Neural cell (in vitro differentiated cells): Measurements from ENCODE around the gene MYADML2.

ENCODE experiments used
- EP300 ChIP-seq: fragments of 450-650 bp; conservative IDR thresholded peaks from 2 replicates; pipeline ENCODE4 v1.6.1; 2014; ENCODE audit warnings: antibody characterized with exemption, mild to moderate bottlenecking, moderate library complexity; ENCODE audit not compliant: poor library complexity, severe bottlenecking
- EZH2 ChIP-seq: fragments of 200-600, 300-800 bp; shearing (Covaris generic), sonication (generic); IDR thresholded peaks from 2 replicates; pipeline ENCODE4 v1.6.1; 2014; ENCODE audit warnings: antibody characterized with exemption, low read length, borderline replicate concordance, mild to moderate bottlenecking; ENCODE audit not compliant: insufficient read depth, poor library complexity, severe bottlenecking
- MXI1 ChIP-seq: fragments of 450-650 bp; conservative IDR thresholded peaks from 2 replicates; pipeline ENCODE4 v1.6.1; 2014; ENCODE audit warnings: antibody characterized with exemption, mild to moderate bottlenecking; ENCODE audit not compliant: poor library complexity, severe bottlenecking
- POLR2AphosphoS5 ChIP-seq: IDR thresholded peaks from 2 replicates; pipeline ENCODE4 v1.6.1; 2012
- RAD21 ChIP-seq: fragments of 450-650 bp; conservative IDR thresholded peaks from 2 replicates; pipeline ENCODE4 v1.6.1; 2014; ENCODE audit warnings: antibody characterized with exemption, mild to moderate bottlenecking, moderate library complexity
- SMC3 ChIP-seq: fragments of 450-650 bp; conservative IDR thresholded peaks from 2 replicates; pipeline ENCODE4 v1.6.1; 2014; ENCODE audit warnings: antibody characterized with exemption, mild to moderate bottlenecking, moderate library complexity; ENCODE audit not compliant: poor library complexity
- TAF1 ChIP-seq: IDR thresholded peaks from 2 replicates; pipeline ENCODE4 v1.6.1; 2012; ENCODE audit warnings: low read depth
- TF ChIP-seq, protein P1 (sequence below): fragments of 450-650 bp; IDR thresholded peaks from 2 replicates; pipeline ENCODE4 v1.5.1; 2014; ENCODE audit warnings: antibody characterized with exemption, mild to moderate bottlenecking, moderate library complexity; ENCODE audit not compliant: poor library complexity, severe bottlenecking
- TF ChIP-seq, protein P2 (sequence below): IDR thresholded peaks from 2 replicates; pipeline ENCODE4 v1.6.1; 2012; ENCODE audit warnings: borderline replicate concordance

GRCh38 chr17:81916234-81917001 lies 30.6 kb downstream of the MYADML2 start:
- TF ChIP-seq EZH2 (no peak), POLR2AphosphoS5 (no peak), EP300 (no peak), SMC3 (no peak), TAF1 (no peak), RAD21 (no peak), MXI1 (no peak)
- TF ChIP-seq, protein P1, sequence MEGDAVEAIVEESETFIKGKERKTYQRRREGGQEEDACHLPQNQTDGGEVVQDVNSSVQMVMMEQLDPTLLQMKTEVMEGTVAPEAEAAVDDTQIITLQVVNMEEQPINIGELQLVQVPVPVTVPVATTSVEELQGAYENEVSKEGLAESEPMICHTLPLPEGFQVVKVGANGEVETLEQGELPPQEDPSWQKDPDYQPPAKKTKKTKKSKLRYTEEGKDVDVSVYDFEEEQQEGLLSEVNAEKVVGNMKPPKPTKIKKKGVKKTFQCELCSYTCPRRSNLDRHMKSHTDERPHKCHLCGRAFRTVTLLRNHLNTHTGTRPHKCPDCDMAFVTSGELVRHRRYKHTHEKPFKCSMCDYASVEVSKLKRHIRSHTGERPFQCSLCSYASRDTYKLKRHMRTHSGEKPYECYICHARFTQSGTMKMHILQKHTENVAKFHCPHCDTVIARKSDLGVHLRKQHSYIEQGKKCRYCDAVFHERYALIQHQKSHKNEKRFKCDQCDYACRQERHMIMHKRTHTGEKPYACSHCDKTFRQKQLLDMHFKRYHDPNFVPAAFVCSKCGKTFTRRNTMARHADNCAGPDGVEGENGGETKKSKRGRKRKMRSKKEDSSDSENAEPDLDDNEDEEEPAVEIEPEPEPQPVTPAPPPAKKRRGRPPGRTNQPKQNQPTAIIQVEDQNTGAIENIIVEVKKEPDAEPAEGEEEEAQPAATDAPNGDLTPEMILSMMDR = no peak
- TF ChIP-seq, protein P2, sequence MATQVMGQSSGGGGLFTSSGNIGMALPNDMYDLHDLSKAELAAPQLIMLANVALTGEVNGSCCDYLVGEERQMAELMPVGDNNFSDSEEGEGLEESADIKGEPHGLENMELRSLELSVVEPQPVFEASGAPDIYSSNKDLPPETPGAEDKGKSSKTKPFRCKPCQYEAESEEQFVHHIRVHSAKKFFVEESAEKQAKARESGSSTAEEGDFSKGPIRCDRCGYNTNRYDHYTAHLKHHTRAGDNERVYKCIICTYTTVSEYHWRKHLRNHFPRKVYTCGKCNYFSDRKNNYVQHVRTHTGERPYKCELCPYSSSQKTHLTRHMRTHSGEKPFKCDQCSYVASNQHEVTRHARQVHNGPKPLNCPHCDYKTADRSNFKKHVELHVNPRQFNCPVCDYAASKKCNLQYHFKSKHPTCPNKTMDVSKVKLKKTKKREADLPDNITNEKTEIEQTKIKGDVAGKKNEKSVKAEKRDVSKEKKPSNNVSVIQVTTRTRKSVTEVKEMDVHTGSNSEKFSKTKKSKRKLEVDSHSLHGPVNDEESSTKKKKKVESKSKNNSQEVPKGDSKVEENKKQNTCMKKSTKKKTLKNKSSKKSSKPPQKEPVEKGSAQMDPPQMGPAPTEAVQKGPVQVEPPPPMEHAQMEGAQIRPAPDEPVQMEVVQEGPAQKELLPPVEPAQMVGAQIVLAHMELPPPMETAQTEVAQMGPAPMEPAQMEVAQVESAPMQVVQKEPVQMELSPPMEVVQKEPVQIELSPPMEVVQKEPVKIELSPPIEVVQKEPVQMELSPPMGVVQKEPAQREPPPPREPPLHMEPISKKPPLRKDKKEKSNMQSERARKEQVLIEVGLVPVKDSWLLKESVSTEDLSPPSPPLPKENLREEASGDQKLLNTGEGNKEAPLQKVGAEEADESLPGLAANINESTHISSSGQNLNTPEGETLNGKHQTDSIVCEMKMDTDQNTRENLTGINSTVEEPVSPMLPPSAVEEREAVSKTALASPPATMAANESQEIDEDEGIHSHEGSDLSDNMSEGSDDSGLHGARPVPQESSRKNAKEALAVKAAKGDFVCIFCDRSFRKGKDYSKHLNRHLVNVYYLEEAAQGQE = no peak
